ENCODE measurements around the gene ETFA. TPM values are rescaled to one million over a fixed set of nuclear protein-coding genes. Genes with fewer than 3 reads are reported as not detected.
"Not testable (repeated sequence)": the region's sequence is repeated elsewhere in the genome, so short reads cannot be mapped to it uniquely, and the experiment has no call there.

ETFA gene
- total RNA-seq, 1 experiment from 2014 or later, result 104 TPM

DNA sequence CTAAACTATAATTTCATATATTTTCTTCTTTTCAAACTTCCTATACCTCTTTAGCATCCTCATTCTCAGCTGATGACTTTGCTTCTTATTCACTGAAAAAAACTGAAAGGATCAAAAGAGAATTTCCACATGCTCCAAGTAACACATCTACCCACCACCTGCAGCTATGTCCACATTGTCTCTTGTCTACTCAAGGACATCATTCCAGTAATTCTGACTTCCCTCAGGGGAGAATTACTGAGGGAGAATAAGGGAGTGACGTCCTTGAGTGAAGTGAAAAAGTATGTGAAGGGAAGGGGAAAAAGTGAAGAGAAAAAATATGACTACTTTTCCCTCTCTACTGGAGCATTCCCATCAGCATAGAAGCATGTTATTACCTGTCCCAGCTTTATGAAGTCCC is 32.6 kb downstream of the ETFA start:
- DNase-seq (ENCODE audit: low read depth), result no peak

DNA sequence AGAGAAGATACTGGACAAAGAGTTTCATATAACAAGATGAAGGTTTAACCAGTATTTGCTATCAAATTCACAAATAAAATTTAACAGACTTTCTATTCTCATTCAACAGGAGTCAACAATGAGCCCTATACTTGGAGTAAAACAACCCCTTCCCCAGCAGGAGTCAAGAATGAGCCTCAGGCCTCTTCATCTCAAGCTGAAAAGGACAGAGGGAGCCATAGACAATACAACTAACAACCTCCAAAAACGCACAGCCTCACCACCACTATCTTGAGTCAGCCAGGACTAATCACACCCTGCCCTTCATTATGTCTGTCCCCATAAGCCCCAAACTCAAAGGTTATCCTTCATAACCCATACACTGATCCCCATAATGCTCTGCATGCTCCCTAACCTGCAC is 36.4 kb downstream of the ETFA start:
- no peak for DNase-seq (ENCODE audit: low read depth)

GRCh38 chr15:76274226-76274625 is 37.0 kb downstream of the ETFA start:
- no peak for DNase-seq (ENCODE audit: low read depth)

DNA sequence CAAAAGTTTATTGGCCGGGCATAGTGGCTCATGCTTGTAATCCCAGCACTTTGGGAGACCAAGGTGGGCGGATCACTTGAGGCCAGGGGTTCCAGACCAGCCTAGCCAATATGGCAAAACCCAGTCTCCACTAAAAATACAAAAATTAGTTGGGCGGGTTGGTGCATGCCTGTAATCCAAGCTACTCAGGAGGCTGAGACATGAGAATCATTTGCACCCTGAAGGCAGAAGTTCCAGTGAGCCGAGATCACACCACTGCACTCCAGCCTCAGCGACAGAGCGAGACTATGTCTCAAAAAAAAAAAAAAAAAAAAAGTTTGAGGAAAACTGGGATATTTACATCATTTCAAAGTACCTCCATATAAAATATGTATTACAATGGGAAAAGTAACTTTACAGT is 40.4 kb downstream of the ETFA start:
- DNase-seq (ENCODE audit: low read depth), result no peak

- DNase-seq (ENCODE audit: low read depth), result no peak
Measured at GRCh38 chr15:76267077-76267476, 44.2 kb downstream of the ETFA start.

DNA sequence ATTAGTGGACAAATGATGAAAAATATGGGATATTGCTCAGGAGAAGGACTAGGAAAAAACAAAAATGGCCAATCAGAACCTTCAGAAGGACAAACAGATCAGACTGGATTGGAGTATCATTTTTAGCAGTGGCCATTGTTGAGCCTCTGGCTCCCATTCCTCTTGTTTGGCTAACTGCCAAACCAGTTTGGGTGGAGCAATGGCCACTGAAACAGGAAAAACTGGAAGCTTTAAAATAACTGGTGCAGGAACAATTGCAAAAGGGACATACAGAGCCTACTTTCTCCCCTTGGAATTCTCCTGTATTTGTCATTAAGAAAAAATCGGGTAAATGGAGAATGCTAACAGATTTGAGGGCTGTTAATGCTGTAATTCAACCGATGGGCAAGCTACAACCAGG is 45.5 kb downstream of the ETFA start:
- not testable (repeated sequence) for DNase-seq (ENCODE audit: low read depth)

DNA sequence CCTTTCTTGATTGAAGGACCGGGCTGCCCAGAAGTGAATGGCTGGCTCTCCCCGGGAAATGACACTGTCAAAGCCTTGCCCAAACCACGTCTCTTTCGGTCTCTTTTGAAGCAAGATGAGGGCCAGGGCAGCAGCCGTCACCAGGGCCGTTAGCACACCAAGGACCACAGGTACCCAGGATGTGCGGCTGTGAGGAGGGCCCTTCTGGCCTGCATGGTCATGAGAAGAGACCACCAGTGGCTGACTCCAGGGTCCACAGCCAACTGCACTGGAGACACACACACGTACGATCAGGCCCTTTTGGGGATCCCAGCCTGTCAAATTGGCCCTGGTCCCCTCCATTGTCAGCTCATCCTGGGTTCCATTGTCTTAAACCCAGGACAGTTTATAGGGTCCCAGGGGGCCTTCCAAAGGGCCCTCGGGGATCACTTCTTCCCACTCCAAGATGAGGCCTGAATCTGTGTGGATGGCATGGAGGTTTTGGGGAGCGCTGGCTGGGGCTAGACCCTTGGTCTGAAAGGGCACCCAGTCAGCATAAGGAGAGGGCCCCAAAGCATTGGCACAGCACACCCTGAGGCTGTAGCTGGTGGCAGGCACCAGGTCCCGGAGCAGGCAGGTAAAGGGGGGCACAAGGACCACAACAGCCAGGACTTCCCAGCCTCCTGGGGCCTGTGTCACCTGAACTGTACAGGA is 50.9 kb downstream of the ETFA start:
- no peak for DNase-seq (ENCODE audit: low read depth)

GRCh38 chr15:76259392-76259791 is 51.9 kb downstream of the ETFA start:
- no peak for DNase-seq (ENCODE audit: low read depth)

DNA sequence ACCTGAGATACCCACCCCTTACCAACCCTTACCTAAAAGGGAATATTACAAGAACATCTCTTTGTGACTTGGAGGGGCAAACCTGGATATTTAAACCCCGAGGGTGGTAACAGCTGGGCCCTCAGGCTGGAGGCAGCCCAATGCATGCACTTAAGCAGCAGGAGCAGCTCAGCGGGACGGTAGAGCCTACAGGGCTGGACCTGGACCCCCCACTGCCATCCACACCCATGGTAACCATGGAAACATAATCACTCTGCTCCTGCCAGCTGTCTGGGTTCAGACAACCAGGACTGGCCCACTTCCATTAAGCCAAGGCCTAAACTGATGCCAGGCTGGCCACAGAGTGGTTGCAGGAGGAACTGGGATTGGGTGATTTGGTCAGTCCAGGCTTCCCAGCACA is 52.8 kb downstream of the ETFA start:
- DNase-seq (ENCODE audit: low read depth), result no peak

- DNase-seq (ENCODE audit: low read depth), result no peak
Measured at GRCh38 chr15:76253691-76254473, 57.4 kb downstream of the ETFA start.

- no peak for DNase-seq (ENCODE audit: low read depth)
Measured at GRCh38 chr15:76252249-76252648, 59.0 kb downstream of the ETFA start.

GRCh38 chr15:76251717-76252116 is 59.6 kb downstream of the ETFA start:
- DNase-seq (ENCODE audit: low read depth), result no peak

DNA sequence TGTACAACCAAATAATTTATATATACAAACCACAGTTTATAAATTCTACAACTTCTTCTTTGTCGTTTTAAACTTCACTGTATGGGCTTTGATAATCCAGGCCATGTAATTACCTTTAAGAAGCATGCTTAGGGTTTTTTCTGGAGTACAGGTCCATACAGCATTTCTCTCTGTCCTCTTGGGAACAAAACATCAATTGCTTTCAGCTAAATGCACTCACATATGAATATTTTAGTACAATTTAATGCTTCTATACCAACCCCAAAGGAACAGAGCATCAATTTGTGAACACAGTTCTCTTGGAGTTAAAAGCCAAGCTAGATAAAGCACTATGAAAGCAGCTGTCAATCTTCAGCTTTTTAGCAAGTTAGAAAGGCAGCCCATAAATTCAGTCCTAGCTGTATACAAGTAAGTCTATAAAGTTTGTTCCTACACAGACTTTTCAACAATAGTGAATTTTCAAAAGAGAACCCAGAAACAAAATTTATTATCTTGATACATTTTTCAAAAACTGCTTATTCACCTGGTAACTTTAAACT is 66.1 kb downstream of the ETFA start:
- no peak for DNase-seq (ENCODE audit: low read depth)

DNA sequence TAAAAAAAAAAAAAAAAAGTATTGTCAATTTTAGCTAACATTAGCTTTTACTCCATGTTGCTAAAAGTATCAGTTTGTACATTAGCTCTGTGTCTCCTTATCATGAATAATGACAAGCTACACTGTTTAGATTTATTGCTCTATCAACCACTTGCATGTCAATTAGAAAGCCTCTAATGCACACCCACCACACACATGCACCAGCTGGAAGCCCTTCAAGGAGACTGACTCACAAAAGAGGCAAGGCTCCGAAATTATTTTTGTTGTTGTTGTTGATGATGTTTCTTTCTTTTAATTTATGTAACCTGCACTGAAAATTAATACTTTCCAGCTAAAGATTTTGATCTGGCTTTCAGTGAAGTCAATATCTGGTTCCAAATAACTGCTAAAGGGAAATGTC is 71.5 kb downstream of the ETFA start:
- DNase-seq (ENCODE audit: low read depth), result no peak

- no peak for DNase-seq (ENCODE audit: low read depth)
Measured at GRCh38 chr15:76236350-76236749, 74.9 kb downstream of the ETFA start.

- no peak for DNase-seq (ENCODE audit: low read depth)
Measured at GRCh38 chr15:76235186-76235826, 76.0 kb downstream of the ETFA start.

DNA sequence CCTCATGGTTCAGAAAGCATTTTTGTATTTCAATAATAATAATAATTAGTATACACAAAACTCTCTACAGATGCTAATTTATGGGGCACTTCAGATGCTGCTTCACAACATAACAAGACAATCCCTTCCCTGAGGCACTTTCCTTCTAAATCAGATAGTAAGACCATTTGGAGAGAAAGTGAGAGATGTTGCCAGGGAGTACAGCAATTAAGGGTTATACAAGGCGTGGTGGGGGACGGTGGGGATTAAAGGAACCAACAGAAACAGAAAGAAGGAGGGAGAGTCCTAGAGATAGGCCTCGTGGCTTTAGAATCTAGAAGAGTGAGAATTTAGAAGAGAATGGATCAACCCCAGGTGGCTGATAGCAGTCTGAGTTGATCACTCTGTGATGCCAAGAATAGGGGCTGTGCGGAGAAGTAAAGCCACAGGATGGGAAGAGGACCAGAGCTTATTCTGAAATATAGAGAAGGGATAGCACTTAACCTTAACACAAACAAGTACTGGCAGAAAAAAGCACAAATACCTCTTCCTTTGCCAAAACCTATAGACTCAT is 76.9 kb downstream of the ETFA start:
- no peak for DNase-seq (ENCODE audit: low read depth)

GRCh38 chr15:76233921-76234320 is 77.3 kb downstream of the ETFA start:
- DNase-seq (ENCODE audit: low read depth), result no peak

DNA sequence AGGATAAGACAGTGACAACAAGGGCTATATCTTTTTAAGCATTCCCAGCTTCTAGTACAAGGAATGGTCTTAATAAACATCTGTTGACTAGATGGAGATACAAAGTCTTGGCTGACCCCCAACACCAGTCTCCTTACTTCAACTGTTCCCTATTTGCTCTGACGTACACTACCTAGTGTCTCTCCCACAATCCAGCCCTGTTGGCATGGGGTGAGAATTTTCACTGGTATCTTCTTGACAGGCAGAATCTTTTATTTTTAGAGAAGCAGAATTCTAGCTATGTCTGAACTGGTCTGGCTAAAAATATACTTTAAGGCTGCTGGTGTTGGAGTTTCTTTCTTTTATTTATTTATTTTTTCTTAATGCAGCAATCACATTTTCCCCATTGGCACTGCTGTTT is 82.0 kb downstream of the ETFA start:
- no peak for DNase-seq (ENCODE audit: low read depth)

DNA sequence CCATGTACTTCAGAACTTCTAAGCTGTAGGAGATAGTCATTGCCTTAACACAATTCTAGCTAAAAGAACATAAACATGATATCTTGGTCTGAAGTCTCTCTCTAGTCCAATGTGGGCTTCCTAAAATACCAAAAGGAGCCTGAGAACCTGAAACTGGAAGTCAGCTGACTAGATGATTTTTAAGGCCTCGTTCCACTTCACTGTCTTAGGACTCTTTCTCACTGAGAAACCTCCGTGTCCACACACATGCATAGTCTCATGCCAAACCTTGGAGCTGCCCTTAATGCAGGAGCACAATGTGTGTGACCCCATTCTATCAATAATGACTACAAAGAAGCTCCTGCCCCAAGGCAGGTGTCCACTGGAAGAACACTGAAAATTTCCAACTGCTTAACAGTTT is 87.7 kb downstream of the ETFA start:
- DNase-seq (ENCODE audit: low read depth), result no peak

- no peak for DNase-seq (ENCODE audit: low read depth)
Measured at GRCh38 chr15:76222159-76222558, 89.1 kb downstream of the ETFA start.

GRCh38 chr15:76221085-76221767 is 90.0 kb downstream of the ETFA start:
- no peak for DNase-seq (ENCODE audit: low read depth)

Data from Daoy (cell line).